HG02938 (cell line): ENCODE results near the gene ASTN2.

Experiments
- ATAC-seq: cut with Tn5 transposase; IDR thresholded peaks from one replicate; pipeline ENCODE4 v1.9.1; 2021; ENCODE audit warnings: mild to moderate bottlenecking, moderate library complexity; ENCODE audit not compliant: unreplicated experiment

Gene ASTN2

DNA sequence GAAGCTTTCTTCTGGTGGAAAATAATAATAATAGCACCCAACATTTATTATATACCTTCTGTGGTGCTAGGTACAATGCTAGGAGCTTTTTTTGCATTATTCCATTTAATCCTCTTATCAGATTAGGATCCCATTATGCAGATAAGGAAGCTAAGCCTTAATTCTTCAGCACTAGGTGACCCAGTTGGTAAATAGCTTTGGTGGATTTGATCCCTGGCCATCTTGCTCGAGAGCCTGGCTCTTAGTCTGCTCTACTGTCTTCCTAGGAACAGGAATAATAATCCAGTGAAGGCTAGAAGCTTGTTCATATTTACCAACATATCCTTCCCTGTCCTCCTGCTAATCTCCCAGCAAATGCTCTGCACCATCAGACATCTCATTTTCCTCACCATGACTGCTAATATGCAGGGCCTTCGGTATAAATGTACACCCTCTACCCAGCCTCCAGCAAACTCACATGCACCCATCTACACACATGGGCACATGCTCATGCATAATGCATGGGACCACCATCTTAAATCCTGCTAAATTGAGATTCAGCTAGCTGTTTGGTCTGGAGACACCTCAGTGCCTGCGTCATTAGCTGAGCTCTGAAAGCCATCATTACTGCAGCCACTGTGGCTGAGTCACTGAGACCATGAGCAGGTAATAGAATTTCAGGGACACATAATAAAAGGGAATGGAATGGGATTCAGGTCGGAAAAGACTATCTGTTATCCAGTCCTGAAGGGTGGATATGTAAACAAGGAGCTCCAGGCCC lies 640.3 kb downstream of the ASTN2 start:
- no peak for ATAC-seq

DNA sequence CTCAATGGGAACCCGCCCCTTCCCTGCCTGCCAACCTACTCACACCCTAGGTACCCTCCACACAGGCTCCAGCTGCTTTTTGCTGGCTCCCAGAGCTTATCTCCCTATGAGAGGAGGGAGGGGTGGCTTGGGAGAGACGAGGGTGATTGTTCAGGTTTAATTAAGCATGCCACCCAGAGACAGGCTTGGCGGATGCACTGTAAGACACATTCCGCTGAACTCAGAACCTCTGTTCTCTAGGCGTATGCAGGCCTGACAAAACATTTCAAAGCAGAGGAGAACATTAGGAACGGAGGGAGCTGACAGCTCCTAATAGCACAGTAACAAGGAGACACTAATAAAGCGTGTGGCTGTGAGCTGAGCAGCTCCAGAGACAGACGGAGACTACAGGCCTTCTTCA lies 647.6 kb downstream of the ASTN2 start:
- ATAC-seq = no peak

DNA sequence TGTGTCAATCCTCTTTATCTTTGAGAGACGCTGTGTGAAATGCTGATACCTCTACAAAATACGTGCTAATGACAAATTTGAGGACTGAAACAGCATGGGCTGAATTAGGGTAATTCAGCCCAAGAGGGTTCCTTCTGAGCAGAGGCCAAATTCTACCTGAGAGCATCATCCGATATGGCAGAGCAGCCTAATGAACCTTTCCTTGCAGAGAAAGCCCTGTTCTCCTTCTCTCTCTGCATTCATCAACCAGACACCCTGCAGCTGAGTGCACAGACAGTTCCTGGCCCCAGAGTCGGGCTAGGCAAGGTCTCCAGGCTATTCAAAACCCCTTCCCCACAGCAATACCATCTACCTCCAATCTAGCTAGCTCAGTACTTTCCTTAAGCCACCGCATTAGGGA lies 649.8 kb downstream of the ASTN2 start:
- no peak for ATAC-seq

DNA sequence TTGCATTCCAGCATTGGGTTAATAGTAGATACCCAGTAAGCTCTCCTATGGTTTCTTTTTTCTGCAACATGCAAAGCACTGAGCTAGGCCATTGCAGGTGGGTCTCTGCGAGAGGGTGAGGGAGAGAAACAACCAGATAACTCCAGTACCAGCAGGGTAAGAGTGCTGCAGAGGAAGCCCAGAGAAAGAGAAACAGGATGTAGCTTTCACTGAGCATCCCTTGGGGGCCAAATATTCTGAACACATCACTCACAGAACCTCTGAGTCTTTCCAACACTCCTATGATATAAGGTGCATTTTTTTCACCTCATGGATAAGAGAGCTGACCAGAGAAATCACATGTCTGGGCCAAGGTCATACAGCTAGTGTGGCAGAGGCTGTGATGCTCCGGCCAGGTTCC lies 651.1 kb downstream of the ASTN2 start:
- no peak for ATAC-seq

DNA sequence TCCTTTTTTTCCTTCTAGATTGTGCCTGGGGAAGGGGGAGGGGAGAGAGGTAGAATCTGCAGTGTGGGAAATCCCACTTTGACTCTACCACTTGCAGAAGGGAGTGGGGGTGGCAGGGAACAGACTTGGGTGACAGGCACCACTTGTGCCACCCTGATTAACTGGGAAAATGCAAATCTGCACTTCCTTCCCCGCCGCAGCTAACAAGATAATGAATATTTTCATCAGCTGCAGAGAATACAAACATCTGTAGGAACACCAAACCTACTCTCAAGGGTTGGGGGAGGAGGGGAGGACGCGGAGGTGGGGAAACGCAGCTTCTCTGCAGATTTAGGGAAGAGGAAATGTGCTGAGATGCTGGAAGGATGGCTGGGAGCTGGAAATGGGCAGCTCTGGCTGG lies 654.2 kb downstream of the ASTN2 start:
- ATAC-seq = no peak

DNA sequence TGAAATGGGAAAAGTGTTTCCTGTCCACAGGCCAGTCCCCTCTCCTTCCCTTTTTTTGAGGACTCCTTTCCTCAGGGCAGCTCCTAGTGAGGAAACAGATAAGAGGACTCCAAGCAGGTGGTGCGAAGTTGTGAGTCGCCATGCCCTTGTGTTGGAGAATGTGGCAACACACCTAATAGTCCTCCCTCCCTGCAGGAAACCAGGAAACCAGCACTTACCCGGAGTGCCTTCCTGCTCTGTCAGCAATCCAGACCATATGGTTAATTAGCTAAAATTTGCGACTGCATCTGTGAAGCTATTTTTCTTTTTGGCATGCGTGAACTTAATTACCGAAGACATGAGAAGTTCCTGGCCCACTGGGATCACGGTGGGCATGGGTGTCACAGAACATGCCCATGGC lies 657.8 kb downstream of the ASTN2 start:
- ATAC-seq = no peak

DNA sequence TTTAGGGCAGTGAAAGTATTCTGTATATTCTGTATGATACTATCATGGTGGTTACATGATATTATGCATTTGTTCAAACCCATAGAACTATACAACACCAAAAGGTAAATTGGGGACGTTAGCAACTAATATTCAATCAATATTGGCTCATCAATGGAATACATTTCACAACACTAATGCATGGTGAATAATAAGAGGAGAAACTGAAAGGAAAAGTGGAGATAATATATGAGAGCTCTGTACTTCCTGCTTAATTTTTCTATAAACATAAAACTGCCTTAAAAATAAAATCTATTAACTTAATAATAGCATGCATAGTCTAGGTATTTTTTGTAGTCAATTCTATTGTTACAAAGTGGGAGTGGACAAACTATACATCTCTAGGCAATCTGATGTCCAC lies 661.5 kb downstream of the ASTN2 start:
- no peak for ATAC-seq

DNA sequence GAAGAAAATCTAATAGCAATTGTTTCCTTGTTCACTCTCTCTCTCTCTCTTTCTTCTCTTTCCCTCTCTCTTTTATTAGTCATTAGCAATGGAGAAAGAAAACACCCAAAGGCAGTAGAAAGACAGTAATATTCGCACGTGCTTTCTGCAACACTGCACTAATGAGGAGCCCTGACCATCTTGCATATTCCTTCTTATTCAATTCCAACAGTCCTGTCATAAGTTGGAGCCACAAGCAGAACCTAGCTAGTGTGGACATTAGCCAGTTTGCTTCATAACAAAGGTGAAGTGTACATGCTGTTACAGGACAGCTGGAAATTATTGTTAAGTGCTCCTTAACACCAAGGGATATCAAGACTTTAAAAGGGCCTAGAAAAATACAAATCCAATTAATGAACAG lies 664.3 kb downstream of the ASTN2 start:
- no peak for ATAC-seq

DNA sequence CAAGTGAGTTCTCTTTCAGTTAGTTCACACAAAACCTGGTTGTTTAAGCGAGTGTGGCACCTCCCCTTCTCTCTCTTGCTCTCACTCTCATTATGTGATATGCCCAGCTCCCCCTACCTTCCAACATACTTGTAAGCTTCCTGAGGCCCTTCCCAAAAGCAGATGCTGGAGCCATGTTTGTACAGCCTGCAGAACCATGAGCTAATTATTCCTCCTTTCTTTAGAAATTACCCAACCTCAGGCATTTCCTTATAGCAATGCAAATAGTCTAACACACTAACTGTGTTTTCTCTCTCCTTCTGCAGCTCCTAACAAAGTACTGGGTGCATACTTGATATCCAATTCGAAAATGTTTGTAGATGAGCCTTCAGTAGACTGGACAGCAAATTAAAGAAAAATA lies 665.1 kb downstream of the ASTN2 start:
- no peak for ATAC-seq

DNA sequence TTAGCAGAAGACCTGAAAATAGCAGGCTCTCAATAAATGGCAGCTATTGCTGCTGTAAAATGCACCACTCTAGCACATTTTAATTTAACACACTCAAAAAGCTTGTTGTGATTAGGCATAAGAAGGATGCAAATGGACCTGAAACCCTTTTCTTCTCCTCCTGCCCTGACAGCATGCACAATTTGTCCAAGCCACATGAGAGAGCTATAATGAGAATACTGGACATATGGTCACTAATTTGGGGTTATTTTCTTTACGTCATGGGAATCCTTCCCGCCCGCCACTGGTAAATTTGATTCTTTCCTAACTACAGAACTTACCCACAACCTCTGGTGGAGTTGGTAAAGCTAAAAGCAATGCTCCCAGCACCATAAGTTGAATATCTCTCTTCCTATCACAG lies 665.7 kb downstream of the ASTN2 start:
- no peak for ATAC-seq

DNA sequence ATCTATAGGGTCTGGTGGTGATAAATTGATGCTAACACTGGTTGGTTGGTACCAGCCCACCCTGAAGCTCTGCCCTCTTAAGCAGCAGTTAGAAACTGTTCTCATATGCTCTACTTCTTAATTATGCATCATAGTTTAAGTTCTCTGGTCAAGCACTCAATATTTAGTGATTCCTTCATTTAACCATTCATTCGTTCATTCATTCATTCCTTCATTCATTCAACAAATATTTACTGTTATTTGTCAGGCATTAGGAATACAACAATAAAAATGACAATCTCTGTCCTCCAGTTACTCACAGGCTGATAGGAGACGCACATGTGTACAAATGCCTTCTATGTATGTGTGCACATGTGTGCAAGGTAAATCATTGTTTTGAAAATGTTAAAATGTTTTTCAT lies 673.1 kb downstream of the ASTN2 start:
- ATAC-seq = no peak

DNA sequence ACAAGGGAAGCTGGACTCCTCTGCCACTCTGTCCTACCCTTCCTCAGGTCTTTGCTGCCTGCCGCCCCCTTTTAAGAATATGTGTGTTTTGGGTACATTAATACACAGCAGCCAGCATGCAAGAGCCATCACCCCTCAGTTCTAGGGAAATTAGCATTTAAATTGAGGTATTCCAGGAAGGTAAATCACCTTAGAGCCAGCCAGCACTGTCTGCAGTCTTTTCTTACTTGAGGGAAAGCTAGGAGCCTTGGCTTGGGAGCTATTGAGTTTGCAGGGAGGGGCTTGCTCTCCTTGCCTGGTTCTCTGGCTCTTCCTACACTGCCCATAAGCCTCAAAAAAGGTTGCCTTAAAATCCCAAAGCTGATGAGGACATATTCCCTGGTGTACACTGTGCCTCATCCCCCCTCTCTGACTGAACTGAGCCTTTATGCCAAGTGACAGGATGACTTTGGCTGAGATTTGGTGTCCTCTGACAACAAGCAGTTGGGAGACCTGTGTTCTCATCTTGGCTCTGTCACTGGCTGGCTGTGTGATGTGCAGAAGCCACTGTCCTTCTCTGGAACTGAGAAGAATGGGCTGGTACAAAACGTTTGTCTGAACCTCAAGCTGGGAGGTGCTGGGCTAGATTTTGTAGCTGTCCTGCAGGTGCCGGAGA lies 673.6 kb downstream of the ASTN2 start:
- no peak for ATAC-seq

DNA sequence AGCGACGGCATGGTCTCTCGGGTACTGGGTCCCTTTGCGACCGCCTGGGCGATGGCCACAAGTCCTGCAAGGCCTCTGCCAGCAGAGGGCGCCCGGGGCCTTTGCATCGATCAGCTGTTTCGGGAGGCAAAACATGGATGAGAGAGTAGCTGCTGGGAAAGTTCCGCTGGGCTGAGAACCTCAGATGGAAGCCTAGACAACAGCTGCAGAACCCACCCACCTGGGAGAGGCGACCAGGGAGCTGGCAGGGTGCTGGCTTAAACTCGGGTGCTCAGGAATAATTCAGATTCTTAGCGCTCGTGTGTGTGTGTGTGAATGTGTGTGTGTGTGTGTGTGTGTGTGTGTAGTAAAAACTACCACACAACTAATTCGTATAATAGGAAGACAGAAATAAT lies 677.7 kb downstream of the ASTN2 start:
- no peak for ATAC-seq

DNA sequence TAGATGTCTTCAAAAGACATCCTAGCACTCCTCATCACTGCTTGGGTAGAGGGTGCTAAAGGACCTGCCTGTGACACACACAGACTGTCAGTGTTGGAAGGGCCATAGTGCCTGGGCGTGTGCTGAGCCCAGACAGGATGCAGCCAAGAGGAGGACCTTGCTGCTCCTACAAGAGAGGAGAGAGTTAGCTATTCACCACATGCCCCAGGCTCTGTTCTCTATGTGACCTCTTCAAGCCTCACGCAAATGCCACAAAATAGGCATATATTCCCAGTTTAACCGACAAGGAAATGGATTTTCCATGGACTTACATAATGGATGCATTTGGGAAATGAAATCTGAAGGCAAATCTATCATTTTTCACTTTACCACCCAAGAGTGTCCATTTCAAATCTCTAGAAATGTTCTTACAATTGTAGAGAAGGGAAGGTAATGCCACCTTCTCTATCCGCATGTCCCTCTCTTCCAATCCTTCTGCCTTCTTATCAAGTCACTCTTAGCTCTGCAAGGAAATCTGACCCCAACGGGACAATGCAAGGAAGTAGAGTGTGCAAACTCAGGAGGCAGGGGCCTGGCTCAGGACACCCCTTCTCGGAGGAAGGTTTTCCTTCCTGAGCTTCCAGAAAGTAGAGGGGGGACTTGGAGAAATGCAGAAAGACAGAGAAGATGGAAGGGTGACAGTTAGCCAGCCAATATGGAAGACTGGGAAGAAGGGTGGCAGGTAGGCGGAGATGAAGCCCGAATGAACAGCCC lies 678.3 kb downstream of the ASTN2 start:
- no peak for ATAC-seq

DNA sequence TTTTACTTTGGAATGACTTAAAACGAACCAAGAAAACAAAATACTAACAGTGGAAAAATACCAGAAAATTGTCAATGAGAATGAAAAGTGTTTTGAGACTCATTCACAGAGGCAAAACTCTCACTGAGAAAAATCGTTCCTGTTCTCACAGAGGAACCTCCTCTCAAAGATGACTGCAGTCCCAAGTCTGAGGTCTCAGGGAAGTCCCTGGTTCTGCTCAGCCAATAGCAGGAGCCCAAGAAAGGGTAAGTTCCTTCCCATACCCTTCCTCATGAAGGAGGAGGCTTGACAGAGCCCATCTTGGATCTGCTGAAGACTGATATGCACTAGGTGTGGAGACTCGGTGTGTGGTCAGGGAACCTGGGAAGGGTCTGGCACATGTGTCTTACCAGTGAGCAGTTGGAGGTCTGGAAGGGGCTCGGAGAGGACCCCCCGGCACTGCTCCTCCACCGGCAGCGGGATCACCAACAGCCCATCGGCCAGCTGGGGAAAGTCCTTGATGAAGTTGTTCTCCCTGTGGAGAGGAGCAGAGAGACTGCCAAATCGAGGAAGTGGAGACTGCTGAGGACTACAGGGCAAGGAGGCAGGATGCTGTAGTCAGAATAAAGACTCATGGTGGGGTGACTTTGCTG lies 681.7 kb downstream of the ASTN2 start:
- ATAC-seq = no peak

DNA sequence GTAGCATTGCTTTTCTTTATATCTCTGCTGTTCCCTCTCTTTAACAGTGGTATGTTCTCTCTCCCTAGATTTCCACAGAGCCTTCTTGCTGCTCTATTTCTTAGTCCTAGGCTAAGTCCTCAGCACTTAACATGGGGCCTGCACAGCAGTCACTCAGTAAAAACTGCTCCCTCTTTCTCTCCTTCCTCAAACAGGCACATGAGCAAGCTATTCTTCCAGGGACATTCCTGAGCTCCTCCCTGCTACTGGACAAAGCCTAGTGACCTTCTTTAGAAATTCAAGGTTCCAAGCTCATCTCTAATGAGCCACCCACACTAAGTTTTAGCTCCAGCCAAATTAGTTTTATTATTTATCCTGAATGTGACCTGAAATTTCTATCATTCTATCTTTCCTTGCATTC lies 688.3 kb downstream of the ASTN2 start:
- no peak for ATAC-seq

DNA sequence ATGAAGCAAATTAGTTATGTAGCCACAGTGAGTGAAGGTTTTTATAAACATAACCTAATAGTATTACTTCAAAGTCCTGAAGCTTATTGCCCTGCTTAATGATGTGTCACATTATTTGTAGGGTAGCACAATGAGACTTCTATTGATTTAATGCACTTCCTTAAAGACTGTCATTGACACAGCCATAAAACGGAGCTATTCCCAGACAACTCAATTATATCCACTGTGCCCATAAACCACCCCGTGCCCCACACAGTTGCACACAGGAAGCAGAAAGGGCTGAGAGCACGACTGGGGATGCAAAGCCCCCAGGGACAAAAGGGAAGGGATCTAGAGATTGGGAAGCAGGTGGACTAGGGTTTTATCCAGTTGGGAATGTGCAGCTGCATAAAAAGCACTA lies 690.7 kb downstream of the ASTN2 start:
- no peak for ATAC-seq

DNA sequence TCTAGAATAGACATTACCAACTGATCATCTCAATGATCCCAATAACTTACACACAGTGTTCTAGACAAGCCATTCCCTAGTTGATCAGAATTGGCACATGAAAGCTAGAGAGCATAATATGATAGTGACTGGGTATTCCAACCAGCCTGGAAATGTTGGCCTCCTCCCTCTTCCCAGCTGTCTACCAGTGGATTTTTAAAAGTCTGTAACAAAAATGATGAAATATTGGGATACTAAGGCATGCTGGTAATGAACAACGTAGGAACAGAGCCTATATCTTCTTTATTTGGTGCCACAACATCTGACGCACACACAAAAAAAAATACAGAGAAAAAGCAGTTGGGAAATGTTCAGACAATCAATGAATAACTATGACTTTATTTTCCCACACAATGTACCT lies 692.9 kb downstream of the ASTN2 start:
- ATAC-seq = no peak

DNA sequence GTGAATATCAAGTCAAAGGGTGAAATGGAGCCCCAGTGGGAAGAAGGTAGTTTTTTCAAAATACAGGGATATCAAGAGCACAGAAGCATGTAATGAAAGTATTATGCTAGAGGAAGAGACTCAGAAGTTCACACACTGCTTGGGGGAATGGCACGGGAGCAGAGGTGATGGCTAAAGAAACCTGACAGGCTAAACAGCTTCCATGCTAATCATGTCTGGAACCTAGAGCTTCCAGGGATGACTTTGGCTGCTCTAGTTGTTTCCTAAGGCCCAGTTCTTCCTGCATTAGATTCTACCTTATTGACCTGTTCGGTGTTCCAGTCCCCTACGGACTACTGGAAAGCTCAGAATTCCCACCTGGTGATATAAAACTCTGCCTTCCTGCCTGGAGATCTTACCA lies 693.4 kb downstream of the ASTN2 start:
- ATAC-seq = no peak

DNA sequence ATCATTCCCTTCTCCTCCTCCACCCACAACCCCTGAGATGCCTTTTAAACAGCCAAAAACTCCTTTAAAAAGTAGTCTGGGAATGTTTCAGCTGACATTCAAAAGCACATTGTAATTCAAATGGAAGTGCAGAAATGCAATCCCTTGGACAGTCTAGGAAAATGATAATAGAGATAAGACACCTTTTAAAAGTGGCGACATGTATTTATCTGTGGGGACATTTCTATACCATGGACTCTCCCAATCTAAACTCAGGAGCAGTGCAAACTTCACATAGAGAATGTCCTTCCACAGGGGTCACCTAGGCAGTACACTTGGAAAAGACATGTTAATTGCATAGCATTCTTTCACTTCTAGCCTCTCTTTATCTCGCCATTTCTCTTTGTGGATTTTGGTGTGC lies 694.7 kb downstream of the ASTN2 start:
- no peak for ATAC-seq

DNA sequence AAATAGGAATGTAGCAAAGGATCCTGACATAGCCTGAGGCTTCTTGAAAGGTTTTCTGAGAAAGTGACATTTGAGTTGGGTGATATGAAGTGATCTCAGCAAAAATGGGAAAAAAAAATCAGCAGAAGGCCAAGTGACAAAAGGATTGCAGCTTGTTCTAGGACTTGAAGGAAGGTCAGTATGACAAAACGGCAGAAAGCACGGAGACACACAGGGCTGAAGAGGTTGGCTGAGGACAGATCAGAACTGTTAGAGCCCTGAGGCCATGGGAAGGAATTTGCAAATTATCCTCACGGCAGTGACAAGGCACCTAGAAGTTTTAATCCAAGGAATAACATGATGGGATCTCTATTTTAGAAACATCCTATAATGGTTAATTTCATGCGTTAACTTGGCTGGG lies 696.7 kb downstream of the ASTN2 start:
- ATAC-seq = no peak

DNA sequence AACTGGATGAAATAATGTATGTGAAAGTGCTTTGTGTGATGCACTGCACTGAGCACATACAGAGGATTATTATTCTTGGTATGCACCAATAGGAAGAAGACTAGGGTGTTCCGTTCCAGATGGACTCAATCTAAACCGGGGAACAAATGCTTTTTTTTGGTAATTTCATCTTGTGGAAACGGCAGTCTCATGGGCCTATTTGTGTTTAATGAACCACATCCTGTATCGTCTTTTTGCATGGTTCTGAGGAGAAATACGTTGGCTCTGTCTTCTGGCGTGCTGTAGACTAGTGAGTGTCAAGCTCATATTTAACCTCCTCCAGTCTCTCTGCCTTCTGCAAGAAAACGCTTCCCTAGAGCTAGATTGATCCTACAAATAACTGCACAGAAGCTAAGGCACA lies 697.7 kb downstream of the ASTN2 start:
- no peak for ATAC-seq
